Measurements from ENCODE around the gene CDC42BPA.

The CDC42BPA gene

DNA sequence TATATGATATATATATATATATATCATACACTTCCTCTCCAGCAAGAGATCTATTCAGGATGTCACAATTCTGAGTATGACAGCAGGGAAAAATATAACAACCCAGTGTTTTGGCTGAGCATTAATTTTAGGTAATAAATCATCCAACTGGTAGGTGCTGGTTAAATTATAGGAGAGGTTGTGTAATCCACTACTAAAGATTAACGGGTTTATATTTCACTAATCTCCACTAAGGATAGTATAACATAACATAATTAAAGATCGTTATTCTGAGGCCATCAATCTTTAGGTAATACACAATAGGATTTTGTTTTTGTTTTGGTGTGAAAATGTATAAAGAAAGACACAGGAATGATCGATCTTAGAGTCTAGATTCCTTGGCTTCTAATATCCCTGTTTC, 276.0 kb downstream of the CDC42BPA start:
- no peak overlapping the region for H3K4me3 ChIP-seq (ENCODE audit: low read depth, low read length)
- TF ChIP-seq, protein P1, sequence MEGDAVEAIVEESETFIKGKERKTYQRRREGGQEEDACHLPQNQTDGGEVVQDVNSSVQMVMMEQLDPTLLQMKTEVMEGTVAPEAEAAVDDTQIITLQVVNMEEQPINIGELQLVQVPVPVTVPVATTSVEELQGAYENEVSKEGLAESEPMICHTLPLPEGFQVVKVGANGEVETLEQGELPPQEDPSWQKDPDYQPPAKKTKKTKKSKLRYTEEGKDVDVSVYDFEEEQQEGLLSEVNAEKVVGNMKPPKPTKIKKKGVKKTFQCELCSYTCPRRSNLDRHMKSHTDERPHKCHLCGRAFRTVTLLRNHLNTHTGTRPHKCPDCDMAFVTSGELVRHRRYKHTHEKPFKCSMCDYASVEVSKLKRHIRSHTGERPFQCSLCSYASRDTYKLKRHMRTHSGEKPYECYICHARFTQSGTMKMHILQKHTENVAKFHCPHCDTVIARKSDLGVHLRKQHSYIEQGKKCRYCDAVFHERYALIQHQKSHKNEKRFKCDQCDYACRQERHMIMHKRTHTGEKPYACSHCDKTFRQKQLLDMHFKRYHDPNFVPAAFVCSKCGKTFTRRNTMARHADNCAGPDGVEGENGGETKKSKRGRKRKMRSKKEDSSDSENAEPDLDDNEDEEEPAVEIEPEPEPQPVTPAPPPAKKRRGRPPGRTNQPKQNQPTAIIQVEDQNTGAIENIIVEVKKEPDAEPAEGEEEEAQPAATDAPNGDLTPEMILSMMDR (IDR thresholded peaks at IDR 0.05; ENCODE audit: borderline replicate concordance, insufficient read depth, low read depth, low read length): no peak

DNA sequence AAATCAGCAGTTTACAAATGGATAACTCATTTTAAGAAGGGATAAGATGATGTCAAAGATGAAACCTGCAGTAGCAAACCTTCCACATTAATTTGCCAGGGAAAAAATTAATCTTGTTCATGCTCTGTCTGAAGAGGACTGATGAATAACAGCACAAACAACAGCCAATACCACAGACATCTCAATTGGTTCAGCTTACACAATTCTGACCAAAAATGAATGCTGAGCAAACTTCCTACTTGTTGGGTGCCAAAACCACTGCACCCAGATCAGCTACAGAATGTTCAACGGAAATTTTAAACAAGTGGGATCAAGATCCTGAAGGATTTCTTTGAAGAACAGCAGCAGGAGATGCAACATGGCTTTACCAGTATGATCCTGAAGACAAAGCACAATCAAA, 279.9 kb downstream of the CDC42BPA start:
- TF ChIP-seq, protein P1 (IDR thresholded peaks at IDR 0.05; ENCODE audit: borderline replicate concordance, insufficient read depth, low read depth, low read length): no peak
- no peak overlapping the region for H3K4me3 ChIP-seq (ENCODE audit: low read depth, low read length)

DNA sequence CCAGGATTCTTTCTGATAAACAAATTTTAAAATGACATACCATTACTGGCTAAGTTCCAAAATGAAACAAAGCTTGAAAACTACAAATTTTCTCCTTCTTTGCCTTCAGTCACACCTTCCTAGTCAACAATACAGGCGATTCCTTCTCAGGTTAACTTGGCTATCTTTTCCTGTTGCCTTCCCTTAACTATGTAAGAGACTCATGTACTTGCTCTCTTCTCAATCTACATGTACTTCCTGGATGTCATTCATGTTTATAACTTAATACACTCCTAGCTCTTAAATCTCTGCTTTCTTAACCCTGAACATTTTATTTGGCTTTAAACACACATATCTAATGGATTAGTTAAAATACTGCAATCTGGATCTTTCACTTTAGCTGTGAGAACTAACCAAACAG, 281.2 kb downstream of the CDC42BPA start:
- TF ChIP-seq, protein P1 (IDR thresholded peaks at IDR 0.05; ENCODE audit: borderline replicate concordance, insufficient read depth, low read depth, low read length): no peak
- no peak overlapping the region for H3K4me3 ChIP-seq (ENCODE audit: low read depth, low read length)

DNA sequence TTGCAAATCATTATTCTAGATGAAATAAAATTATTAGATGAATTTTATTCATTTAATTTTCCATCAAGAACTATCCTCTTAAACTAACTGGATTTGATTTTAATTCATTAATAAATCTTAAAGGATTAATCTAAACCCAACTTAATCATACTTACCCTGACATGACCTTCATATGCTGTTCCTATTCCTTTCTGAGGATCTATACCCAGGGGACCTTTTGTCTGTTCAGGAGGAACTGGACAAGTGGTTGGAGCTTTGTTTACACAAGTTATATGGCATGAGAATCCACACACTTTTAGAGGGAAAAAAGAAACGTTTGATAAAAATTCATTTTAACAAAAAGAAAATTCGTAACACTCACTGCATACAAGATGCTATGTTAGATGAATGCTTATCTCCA, 283.0 kb downstream of the CDC42BPA start:
- H3K4me3 ChIP-seq (ENCODE audit: low read depth, low read length): no peak overlapping the region
- TF ChIP-seq, protein P1 (IDR thresholded peaks at IDR 0.05; ENCODE audit: borderline replicate concordance, insufficient read depth, low read depth, low read length): no peak

DNA sequence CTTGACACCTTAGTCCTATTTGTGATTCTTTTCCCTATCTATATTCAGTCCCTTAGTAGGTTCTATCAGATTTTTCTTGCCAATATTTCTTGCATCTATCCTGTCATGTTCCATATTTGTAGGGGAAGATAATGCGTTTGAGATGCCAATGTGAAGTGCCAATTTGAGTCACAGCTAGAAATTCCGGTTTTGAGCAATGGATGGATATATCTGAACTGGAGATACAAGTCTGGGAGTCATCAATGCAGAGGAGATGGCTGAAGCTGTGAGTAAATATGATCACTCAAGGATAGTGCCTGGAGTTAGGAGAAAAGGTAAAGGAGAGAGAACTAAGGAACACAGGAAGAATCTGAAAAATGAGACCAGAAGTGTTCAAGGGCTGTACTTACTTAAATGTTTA, 284.4 kb downstream of the CDC42BPA start:
- H3K4me3 ChIP-seq (ENCODE audit: low read depth, low read length): no peak overlapping the region
- TF ChIP-seq, protein P1 (IDR thresholded peaks at IDR 0.05; ENCODE audit: borderline replicate concordance, insufficient read depth, low read depth, low read length): no peak

DNA sequence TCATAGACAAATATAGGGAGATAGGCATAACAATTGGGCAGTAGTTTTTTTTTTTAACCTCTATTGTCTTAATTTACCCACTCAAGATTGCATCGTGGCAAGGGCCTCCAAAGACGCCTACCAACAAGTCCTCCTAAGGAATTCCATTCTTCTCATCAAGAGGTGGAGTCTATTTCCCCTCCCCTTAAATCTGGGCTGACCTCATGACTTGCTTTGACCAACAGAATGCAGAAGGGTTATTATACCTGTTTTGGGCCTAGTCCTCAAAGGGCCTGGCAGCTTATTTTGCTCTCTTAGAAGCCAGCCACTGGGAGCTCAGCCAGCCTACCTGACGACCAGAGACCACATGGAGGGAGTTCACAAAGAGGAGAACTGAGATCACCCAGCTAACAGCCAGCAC, 285.9 kb downstream of the CDC42BPA start:
- H3K4me3 ChIP-seq (ENCODE audit: low read depth, low read length): no peak overlapping the region
- TF ChIP-seq, protein P1 (IDR thresholded peaks at IDR 0.05; ENCODE audit: borderline replicate concordance, insufficient read depth, low read depth, low read length): no peak

GRCh38 chr1:227016990-227017389, 301.3 kb downstream of the CDC42BPA start:
- TF ChIP-seq, protein P1 (IDR thresholded peaks at IDR 0.05; ENCODE audit: borderline replicate concordance, insufficient read depth, low read depth, low read length): no peak
- no peak overlapping the region for H3K4me3 ChIP-seq (ENCODE audit: low read depth, low read length)

All from GM12875 (cell line).